Sciatic nerve (tissue), 2 donors: ENCODE results near the gene NEMP2. TPM values are rescaled to one million over a fixed set of nuclear protein-coding genes. Genes with fewer than 3 reads are reported as not detected.
"Not testable (repeated sequence)": the region's sequence is repeated elsewhere in the genome, so short reads cannot be mapped to it uniquely, and the experiment has no call there.

Experiments used
- ATAC-seq: fragments of 200-7000 bp; cut with Tn5 transposase; one replicate; pipeline ENCODE4 v1.9.1; 2020; ENCODE audit warnings: mild to moderate bottlenecking, moderate library complexity
- DNase-seq: peaks from one replicate; pipeline ENCODE4 v3.0.0-alpha.2; 2020; ENCODE audit warnings: low spot score
- intact Hi-C: fragments of 100-400 bp; cut with DNase I; formaldehyde crosslinking; loops from one replicate; pipeline ENCODE4 v1.14.2; 2022
- total RNA-seq: library from RNA; stranded (reverse); fragmentation: NEBNext Ultra II Directional; extraction: Animal tissue kit (Norgen Biotek cat#: 25700); gene quantifications from one replicate; pipeline ENCODE4 v1.2.1, GENCODE V29; 2021
- donor health status: DM: no; HTN: no; CAD: no.
- donor health status: DM: no; HTN: no; CAD: no.

NEMP2 gene
- total RNA-seq, 1 donor from 2014 or later = 5.6 TPM

DNA sequence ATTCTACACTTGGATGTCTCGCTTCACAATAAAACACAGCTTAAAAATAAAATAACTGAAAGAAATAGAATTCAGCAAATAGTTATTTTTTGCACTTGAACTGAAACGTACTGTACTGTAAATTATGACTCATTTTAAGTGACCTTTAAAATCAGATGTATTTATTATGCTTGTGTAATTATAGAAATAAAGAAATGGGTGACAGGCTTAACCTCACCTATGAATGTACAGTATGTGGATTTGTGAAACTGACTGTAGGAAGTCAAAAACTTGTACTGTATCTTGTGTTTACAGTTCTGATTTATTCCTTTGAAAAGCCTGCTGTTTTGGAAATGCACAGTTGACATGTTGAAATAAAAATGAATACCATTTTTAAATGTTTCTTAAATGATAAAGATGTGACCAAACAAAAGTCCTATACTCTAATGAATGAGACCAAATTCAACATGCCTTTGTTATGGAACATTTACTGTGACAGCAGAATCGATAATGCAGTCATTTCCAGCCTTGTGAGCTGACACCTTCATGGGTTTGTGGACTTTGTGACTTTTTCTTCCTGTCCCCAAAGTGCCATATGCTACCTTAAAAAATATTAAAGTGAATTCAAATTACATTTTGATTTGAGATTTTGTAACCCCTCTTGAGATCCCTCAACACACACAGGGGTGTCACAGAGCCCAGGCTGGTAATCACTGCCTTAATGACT, 32.7 kb downstream of the NEMP2 start:
- DNase-seq (no peak), ATAC-seq (no peak)
- intact Hi-C loops = no loop called here

DNA sequence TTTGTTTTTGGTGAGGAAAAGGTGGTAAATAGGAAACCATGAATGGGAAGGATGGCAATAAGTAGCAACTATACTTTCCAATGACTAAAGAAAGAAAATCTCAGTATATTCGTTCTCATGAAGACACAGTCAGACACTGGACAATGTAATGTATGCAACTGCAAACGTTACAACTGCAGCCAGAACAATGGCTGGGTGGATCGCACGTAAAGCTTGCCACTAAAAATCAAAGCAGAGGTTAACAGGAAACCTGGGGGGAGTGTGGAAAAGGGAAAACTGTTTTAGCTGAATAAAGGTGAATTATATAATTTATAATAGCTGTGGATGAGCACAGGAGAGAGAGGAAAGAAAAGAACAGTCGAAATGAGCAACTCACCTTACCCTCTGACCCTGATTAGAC, 33.3 kb downstream of the NEMP2 start:
- intact Hi-C loops = no loop called here
- DNase-seq = no peak
- ATAC-seq = no peak

DNA sequence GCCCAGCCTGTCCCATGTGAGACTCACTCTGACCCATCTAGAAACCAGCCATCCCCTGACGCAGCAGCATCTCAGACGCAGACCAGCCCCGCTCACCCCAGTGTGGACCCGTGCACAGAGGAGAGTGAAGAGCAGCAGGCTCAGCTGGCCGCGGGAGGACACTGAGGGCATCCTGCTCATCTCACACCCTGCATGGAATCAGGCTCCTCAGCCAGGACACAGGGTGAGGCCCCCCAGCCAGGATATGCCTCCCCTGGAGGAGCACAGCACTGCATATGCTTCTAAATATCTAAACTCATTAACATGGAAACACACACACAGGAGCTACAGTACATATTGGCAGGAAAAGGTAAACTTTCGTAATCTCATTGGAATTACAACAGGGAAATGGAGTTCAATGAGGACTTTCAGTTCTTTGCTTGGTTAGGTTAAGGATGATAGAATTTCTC, 34.4 kb downstream of the NEMP2 start:
- no peak for DNase-seq
- peak; percentile 20 for ATAC-seq
- intact Hi-C loops = no loop called here

DNA sequence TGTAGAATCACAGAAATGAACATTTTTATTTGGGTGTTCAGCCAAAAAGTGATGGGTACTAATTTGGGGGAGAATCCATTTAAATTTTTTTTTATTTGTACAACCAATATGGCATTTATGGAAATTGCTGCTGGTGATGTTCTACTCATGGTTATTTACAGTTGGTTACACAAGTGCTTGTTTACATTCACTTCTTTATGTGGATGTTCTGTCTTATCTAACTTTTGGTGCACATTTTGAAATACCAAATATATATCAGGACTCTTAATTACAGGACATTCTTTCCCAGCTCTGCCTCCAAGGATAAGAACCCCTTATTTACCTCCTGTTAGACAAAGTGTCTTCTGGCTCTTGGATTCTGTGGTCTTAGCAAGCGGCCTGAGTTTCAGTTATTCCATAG, 35.2 kb downstream of the NEMP2 start:
- intact Hi-C loops = no loop called here
- ATAC-seq = no peak
- no peak for DNase-seq

DNA sequence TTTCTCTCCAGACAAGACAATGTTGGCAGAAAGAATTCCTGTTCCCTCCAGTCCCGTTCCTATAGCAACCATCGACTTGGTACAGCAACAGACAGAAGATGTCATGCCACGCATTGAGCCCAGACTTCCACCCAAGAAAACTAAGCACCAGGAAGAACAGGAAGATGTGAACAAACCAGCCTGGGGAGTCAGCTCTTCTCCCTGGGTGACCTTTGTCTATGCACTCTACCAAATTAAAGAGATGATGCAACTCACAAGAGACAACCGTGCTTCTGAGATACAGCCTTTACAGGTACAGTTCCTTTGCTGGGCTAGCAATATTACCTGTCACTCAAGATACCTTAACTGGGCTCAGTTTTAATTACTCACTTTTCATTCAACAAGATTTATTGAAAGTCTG, 37.1 kb downstream of the NEMP2 start:
- DNase-seq (no peak), ATAC-seq (no peak)
- intact Hi-C loops = no loop called here

DNA sequence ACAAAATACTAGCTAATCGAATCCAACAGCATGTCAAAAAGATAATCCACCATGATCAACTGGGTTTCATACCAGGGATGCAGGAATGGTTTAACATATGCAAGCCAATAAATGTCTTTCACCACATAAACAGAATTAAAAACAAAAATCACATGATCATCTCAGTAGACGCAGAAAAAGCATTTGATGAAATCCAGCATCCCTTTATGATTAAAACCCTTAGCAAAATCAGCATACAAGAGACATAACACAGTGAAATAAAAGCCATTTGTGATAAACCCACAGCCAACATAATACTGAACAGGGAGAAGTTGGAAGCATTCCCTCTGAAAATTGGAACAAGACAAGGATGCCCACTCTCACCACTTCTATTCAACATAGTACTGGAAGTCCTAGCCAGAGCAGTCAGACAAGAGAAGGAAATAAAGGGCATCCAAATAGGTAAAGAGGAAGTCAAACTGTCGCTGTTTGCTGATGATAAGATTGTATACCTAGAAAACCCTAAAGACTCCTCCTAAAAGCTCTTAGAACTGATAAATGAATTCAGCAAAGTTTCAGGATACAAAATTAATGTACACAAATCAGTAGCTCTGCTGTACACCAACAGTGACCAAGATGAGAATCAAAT, 39.8 kb downstream of the NEMP2 start:
- ATAC-seq, intact Hi-C loops, DNase-seq: not testable (repeated sequence)

DNA sequence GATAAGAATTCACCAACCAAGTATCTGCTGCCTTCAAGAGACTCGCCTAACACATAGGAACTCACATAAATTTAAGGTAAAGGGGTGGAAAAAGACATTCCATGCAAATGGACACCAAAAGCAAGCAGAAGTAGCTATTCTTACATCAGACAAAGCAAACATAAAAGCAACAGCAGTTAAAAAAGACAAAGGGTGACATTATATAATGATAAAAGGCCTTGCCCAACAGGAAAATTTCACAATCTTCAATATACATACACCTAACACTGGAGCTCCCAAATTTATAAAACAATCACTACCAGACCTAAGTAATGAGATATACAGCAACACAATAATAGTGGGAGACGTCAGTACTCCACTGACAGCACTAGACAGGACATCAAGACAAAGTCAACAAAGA, 41.4 kb downstream of the NEMP2 start:
- no peak for DNase-seq
- no peak for ATAC-seq
- intact Hi-C loops = no loop called here

DNA sequence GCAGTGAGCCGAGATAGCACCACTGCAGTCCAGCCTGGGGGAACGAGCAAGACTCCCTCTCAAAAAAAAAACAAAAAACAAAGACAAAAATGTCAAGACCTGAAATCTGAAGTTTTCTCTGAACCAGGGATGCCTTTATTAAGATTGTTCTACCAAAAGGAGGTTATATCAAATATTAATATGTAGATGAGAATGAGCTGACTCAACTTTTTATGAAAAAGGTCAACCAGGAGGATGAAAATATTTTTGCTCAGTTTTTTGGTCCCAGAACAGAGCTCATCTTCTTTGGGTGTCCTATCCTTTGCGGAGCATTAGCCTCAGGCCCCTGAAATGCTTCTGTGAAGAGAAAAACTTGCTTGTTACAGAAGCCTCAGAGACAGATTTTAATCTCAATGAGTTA, 44.0 kb downstream of the NEMP2 start:
- intact Hi-C loops = no loop called here
- no peak for DNase-seq
- no peak for ATAC-seq

- DNase-seq = no peak
- ATAC-seq = no peak
- intact Hi-C loops = no loop called here
These were observed 45.0 kb downstream of the NEMP2 start for GRCh38 chr2:190489475-190489874.

DNA sequence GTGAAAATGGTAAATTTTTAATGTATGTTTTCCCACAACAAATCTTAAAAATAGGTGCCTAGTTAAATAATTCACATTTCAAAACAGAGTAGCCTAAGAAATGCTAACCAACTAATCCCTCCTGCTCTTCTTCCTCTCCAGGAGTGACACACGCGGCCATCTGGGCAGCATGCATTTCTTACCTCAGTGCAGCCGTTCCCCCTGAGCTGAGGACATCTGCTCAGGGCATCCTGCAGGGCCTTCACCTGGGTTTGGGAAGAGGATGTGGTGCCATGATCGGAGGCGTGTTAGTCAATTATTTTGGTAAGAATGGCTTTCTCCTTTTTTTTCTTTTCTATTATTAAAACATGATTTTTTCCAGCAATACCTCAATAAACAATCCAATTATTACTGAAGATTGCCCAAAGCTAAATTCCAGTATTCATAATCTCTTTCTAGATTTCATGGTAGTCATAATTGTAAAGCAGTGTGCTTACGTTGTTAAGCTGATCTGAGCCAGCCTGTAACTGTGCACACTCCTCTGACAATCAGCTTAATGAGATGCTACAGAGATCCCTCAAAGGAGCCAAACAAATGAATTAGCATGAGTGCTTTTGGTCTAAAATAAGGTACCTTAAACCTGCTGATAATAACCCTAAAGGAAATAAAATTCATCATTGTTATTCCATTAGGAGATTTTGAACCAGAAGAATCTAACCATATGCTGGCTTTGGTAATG, 45.8 kb downstream of the NEMP2 start:
- DNase-seq (no peak), ATAC-seq (no peak)
- intact Hi-C loops = no loop called here

GRCh38 chr2:190486037-190486623, 48.4 kb downstream of the NEMP2 start:
- DNase-seq (no peak), ATAC-seq (no peak)
- intact Hi-C loops = no loop called here

DNA sequence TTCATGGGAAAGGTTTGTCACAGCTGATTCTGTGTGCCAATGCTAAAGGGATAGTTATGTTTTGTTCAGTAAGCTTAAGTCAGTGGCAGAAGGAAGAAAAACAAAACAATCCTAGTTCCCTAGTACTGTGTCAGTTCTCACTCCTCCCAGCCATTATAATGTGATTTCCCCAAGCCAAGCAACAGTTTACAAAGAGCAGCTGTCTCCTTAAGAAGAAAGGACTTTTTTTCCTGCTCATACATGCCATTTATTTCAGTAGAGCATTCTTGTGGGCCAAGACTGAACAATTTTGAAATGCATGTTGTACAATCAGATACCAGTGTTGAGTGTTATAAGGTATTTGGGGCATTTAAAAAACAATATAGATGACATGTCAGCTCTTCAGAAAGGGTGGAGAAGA, 52.1 kb downstream of the NEMP2 start:
- ATAC-seq = no peak
- intact Hi-C loops = no loop called here
- no peak for DNase-seq

DNA sequence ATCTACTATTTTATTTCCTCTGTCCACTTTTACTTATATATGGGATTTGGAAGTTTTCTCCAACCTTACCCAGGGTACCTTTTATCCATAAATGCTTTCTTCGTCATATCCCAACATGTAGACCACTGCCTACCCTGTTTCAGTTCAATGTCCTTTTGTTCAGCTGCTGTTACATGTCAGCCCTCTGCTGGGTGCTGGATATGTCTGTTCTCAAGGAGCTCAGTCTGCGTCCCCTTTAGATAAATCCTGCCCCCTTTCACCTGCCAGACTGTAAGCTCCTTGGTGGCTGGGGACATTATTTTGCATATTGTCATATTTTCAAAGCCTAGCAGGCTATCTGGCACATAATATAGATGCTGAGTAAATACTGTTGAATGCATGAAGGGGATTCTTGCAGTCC, 53.2 kb downstream of the NEMP2 start:
- DNase-seq (no peak), ATAC-seq (no peak)
- intact Hi-C loops = no loop called here

DNA sequence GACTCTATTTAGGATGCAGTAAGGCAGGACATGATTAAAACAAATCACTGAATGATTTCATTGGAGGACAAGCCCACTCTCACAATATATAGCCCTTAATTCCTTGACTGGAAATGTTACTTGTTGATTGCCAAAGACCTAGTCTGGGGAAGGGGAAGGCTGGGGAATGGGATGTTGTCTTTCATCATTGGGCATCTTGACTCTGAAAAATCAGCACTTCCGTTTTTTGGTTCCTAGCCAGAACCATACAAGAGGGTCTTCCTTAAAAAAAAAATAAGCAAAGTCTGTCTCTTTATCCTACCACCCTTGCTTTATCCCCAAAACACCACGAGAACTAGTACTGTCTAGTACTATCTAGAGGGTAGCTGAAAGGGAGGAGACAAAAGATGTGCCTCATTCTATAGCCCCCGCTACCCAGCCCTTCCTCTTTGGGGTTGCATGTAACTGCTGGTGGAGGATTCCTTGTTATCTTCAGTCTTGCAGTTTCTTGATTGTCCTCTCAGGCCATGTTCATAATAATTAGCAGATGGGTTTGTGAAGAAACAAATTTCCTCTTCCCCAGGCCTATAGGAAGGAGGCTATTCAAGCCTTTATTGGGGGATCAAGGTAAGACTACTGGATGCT, 55.8 kb downstream of the NEMP2 start:
- intact Hi-C loops = no loop called here
- DNase-seq = no peak
- no peak for ATAC-seq

DNA sequence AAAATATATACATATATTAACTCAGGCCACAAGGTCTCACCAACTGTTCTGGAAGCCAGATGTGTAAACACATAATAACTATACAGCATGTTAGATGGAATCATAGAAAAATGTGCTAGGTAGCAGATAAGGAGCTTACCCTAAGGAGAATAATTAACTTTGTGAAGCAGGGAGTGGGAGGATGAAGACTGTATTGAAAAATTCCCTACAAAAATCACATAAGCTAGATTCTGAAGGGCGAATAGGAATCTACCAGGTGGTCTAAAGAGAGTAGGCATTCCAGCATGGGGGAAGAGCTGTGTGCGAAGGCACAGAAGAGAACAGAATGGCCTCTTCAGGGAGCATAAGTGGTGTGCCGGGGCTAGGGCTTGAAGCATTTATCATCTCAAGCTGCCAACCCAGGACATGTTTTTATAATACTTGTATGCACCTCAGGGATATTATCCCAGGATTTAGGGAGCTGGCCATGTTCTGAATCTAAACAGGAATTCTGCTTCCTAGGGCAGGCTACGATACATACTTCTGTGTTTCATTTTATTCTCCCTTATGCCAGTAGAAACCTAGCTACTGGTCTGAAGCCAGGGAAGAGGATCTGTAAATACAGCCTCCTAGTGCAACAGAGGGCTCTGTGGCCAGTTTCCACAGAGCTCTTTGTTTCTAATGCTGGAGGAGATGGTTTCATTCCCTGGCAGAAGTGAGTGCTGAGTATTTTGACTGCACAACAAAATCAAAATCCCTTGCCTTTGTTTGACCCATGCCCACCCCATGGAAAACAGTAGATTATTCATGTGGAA, 56.7 kb downstream of the NEMP2 start:
- DNase-seq (no peak), ATAC-seq (peak; percentile 91)
- intact Hi-C loops = no loop called here

- intact Hi-C loops = no loop called here
- DNase-seq (no peak), ATAC-seq (no peak)
These were observed 64.2 kb downstream of the NEMP2 start for GRCh38 chr2:190470256-190470826.

DNA sequence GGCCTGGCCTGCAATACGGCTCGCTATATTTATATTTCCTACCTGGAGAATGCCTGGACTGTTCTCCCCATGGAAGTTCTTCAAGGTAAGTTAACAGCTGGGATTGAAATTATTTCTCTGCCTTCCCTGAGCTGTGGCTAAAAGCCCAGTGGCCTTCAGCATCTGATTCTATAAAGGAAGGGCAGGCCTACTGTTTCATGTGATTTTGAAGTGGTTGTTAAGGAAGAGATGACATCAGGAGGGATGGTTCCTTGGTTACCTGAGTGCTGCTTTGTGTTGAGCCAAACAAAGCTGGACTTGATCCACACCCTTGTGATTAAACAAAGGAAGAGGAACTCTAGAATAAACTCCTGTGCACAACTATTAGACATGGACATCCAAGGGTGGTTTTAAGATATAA, 64.8 kb downstream of the NEMP2 start:
- ATAC-seq (peak; percentile 84), DNase-seq (no peak)
- intact Hi-C loops = no loop called here

- intact Hi-C loops = no loop called here
- peak; percentile 91 for ATAC-seq
- peak; percentile 84 for DNase-seq
These were observed 65.5 kb downstream of the NEMP2 start for GRCh38 chr2:190468814-190469569.
